ENCODE data around the gene ALDH1A1. TPM values are rescaled to one million over a fixed set of nuclear protein-coding genes. Genes with fewer than 3 reads are reported as not detected.
"Not testable (repeated sequence)": the region's sequence is repeated elsewhere in the genome, so short reads cannot be mapped to it uniquely, and the experiment has no call there.

The ALDH1A1 gene
- total RNA-seq, 1 donor = 85.9 TPM

- DNase-seq (ENCODE audit: low read depth in 2 of 3, low spot score in 2 of 3) = no peak
These were observed 89.3 kb downstream of the ALDH1A1 start for GRCh38 chr9:72863456-72864094.

GRCh38 chr9:72862788-72863187 is 90.1 kb downstream of the ALDH1A1 start:
- DNase-seq (ENCODE audit: low read depth in 2 of 3, low spot score in 2 of 3) = not testable (repeated sequence)

- no peak for DNase-seq (ENCODE audit: low read depth in 2 of 3, low spot score in 2 of 3)
These were observed 94.6 kb downstream of the ALDH1A1 start for GRCh38 chr9:72858089-72858912.

- no peak for DNase-seq (ENCODE audit: low read depth in 2 of 3, low spot score in 2 of 3)
These were observed 95.2 kb downstream of the ALDH1A1 start for GRCh38 chr9:72857624-72857996.

- peak in 2 of 3 donors; percentile 53 to 82 for DNase-seq (ENCODE audit: low read depth in 2 of 3, low spot score in 2 of 3)
These were observed 95.8 kb downstream of the ALDH1A1 start for GRCh38 chr9:72856972-72857623.

- DNase-seq (ENCODE audit: low read depth in 2 of 3, low spot score in 2 of 3) = no peak
These were observed 96.8 kb downstream of the ALDH1A1 start for GRCh38 chr9:72855890-72856523.

GRCh38 chr9:72855321-72855720 is 97.5 kb downstream of the ALDH1A1 start:
- no peak for DNase-seq (ENCODE audit: low read depth in 2 of 3, low spot score in 2 of 3)

Other genes with a start within 250 kb of the ALDH1A1 start
- gene ANXA1, start 198.8 kb upstream of the ALDH1A1 start, total RNA-seq = 534 TPM